Measurements from ENCODE around the gene DLD. TPM values are rescaled to one million over a fixed set of nuclear protein-coding genes. Genes with fewer than 3 reads are reported as not detected.

The DLD gene
- total and polyA plus RNA-seq, 2 experiments from 2014 or later = 38.1 to 76.2 TPM

DNA sequence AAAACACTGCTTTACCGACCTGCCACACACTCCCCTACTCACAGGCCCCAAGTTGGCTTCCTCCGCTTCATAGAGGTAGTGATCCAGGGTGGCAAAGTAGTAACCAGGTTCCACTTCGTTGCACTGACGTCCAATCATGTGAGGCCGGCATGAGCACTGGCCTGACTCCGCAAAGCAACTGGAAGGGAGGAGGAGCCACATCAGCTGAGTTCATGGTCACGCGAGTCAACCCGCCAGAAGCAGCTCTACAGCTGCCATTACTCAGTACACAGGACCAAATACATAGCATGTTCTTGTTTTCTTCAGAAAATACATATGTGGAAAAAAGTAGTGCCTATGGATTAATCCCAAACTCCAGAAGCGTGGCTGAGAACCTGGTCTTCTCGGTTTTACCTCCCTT lies 73.5 kb downstream of the DLD start (continued):
- TF ChIP-seq, protein P1, sequence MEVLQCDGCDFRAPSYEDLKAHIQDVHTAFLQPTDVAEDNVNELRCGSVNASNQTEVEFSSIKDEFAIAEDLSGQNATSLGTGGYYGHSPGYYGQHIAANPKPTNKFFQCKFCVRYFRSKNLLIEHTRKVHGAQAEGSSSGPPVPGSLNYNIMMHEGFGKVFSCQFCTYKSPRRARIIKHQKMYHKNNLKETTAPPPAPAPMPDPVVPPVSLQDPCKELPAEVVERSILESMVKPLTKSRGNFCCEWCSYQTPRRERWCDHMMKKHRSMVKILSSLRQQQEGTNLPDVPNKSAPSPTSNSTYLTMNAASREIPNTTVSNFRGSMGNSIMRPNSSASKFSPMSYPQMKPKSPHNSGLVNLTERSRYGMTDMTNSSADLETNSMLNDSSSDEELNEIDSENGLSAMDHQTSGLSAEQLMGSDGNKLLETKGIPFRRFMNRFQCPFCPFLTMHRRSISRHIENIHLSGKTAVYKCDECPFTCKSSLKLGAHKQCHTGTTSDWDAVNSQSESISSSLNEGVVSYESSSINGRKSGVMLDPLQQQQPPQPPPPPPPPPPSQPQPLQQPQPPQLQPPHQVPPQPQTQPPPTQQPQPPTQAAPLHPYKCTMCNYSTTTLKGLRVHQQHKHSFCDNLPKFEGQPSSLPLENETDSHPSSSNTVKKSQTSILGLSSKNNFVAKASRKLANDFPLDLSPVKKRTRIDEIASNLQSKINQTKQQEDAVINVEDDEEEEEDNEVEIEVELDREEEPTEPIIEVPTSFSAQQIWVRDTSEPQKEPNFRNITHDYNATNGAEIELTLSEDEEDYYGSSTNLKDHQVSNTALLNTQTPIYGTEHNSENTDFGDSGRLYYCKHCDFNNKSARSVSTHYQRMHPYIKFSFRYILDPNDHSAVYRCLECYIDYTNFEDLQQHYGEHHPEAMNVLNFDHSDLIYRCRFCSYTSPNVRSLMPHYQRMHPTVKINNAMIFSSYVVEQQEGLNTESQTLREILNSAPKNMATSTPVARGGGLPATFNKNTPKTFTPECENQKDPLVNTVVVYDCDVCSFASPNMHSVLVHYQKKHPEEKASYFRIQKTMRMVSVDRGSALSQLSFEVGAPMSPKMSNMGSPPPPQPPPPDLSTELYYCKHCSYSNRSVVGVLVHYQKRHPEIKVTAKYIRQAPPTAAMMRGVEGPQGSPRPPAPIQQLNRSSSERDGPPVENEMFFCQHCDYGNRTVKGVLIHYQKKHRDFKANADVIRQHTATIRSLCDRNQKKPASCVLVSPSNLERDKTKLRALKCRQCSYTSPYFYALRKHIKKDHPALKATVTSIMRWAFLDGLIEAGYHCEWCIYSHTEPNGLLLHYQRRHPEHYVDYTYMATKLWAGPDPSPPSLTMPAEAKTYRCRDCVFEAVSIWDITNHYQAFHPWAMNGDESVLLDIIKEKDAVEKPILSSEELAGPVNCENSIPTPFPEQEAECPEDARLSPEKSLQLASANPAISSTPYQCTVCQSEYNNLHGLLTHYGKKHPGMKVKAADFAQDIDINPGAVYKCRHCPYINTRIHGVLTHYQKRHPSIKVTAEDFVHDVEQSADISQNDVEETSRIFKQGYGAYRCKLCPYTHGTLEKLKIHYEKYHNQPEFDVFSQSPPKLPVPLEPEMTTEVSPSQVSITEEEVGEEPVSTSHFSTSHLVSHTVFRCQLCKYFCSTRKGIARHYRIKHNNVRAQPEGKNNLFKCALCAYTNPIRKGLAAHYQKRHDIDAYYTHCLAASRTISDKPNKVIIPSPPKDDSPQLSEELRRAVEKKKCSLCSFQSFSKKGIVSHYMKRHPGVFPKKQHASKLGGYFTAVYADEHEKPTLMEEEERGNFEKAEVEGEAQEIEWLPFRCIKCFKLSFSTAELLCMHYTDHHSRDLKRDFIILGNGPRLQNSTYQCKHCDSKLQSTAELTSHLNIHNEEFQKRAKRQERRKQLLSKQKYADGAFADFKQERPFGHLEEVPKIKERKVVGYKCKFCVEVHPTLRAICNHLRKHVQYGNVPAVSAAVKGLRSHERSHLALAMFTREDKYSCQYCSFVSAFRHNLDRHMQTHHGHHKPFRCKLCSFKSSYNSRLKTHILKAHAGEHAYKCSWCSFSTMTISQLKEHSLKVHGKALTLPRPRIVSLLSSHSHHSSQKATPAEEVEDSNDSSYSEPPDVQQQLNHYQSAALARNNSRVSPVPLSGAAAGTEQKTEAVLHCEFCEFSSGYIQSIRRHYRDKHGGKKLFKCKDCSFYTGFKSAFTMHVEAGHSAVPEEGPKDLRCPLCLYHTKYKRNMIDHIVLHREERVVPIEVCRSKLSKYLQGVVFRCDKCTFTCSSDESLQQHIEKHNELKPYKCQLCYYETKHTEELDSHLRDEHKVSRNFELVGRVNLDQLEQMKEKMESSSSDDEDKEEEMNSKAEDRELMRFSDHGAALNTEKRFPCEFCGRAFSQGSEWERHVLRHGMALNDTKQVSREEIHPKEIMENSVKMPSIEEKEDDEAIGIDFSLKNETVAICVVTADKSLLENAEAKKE (CRISPR knock-in tag; IDR thresholded peaks at IDR 0.05) = no peak
- TF ChIP-seq, protein P2, sequence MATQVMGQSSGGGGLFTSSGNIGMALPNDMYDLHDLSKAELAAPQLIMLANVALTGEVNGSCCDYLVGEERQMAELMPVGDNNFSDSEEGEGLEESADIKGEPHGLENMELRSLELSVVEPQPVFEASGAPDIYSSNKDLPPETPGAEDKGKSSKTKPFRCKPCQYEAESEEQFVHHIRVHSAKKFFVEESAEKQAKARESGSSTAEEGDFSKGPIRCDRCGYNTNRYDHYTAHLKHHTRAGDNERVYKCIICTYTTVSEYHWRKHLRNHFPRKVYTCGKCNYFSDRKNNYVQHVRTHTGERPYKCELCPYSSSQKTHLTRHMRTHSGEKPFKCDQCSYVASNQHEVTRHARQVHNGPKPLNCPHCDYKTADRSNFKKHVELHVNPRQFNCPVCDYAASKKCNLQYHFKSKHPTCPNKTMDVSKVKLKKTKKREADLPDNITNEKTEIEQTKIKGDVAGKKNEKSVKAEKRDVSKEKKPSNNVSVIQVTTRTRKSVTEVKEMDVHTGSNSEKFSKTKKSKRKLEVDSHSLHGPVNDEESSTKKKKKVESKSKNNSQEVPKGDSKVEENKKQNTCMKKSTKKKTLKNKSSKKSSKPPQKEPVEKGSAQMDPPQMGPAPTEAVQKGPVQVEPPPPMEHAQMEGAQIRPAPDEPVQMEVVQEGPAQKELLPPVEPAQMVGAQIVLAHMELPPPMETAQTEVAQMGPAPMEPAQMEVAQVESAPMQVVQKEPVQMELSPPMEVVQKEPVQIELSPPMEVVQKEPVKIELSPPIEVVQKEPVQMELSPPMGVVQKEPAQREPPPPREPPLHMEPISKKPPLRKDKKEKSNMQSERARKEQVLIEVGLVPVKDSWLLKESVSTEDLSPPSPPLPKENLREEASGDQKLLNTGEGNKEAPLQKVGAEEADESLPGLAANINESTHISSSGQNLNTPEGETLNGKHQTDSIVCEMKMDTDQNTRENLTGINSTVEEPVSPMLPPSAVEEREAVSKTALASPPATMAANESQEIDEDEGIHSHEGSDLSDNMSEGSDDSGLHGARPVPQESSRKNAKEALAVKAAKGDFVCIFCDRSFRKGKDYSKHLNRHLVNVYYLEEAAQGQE (IDR thresholded peaks at IDR 0.05; ENCODE audit: unreplicated experiment) = no peak

DNA sequence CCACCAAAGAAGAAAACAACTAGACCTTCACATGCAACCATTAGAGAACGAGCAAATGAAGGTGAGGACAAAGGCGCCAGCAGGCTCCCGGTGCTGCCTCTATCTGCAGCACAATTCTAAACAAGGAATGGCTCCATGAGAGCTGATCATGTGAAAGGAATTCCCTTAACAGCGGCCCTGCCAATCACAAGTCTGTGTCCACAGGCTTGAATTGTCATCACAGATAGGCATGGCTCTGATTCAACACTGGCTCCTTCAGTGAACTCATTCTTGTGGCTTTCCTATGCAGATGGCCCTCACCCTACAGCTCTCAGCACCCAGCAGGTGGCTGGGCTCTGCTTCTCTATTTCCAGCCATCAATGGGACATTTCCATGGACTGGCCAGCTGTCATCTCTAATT lies 75.7 kb downstream of the DLD start:
- Histone ChIP-seq H3K27me3 (ENCODE audit: insufficient read depth) (no peaks in the 10 kb centered on the region), H3K79me2 (replicated peaks; ENCODE audit: insufficient read depth) (no peaks in the 10 kb centered on the region), H3K4me1 (ENCODE audit: insufficient read depth) (peaks cover 9% of the 10 kb centered on the region), H2AFZ (no peak overlapping the region), H4K20me1 (replicated peaks; ENCODE audit: insufficient read depth) (no peaks in the 10 kb centered on the region; the same call in 1 of the 2 replicates), H3F3A (replicated peaks; ENCODE audit: low read depth) (no peaks in the 10 kb centered on the region), H3K4me2 (no peak overlapping the region), H3K27ac (ENCODE audit: low read depth) (0 out of 2 replicates have a peak overlapping the region, but pooled peaks have one; percentile 39), H3K36me3 (ENCODE audit: insufficient read depth) (peaks cover 16% of the 10 kb centered on the region), H3K4me3 (no peak overlapping the region), H3K9me2 (ENCODE audit: insufficient read depth) (no peaks in the 10 kb centered on the region)
- peaks cover 10% of the 10 kb centered on the region; the same call in 2 of the 3 replicates for H3K36me3 Mint-ChIP-seq (ENCODE audit: low read depth)
- H3K27me3 Mint-ChIP-seq (ENCODE audit: insufficient read depth, low read depth, poor library complexity) = no peaks in the 10 kb centered on the region
- no peak overlapping the region for H3K27ac Mint-ChIP-seq
- DNase-seq (ENCODE audit: low spot score) (peak; percentile 48), ATAC-seq (peak; percentile 94)
- H3K9me3 Mint-ChIP-seq = no peaks in the 10 kb centered on the region
- H3K4me3 Mint-ChIP-seq = no peak overlapping the region
- H3K4me1 Mint-ChIP-seq = peaks cover 7% of the 10 kb centered on the region
- TF ChIP-seq, protein P1 (CRISPR knock-in tag; IDR thresholded peaks at IDR 0.05) = peak; percentile 80; the same call in 1 of the 2 replicates
- no peak for TF ChIP-seq EZH2phosphoT487 (IDR thresholded peaks at IDR 0.05; ENCODE audit: unreplicated experiment)

Measured in GM23338 (cell line).